ENCODE measurements around the gene CLIP3.
A peak's percentile ranks its signal among the peaks of the same experiment; 100 is the strongest.
"Not testable (repeated sequence)": the region's sequence is repeated elsewhere in the genome, so short reads cannot be mapped to it uniquely, and the experiment has no call there.

Gene CLIP3

GRCh38 chr19:36032251-36033104, at the start of gene CLIP3:
Gene CLIP3, minus strand, starts transcription at chr19:36032873. Its CDS starts 516 bp downstream, at chr19:36032357.
- no peak for TF ChIP-seq CTCF (conservative IDR thresholded peaks at IDR 0.05; ENCODE audit: low read depth, low read length)
- peak within 1 kb of the TSS; percentile 81 for H3K4me3 ChIP-seq (ENCODE audit: low read length)
- no peak for DNase-seq (ENCODE audit: low read depth)

GRCh38 chr19:36081894-36082293, 49.2 kb upstream of the CLIP3 start:
- no peak for TF ChIP-seq CTCF (conservative IDR thresholded peaks at IDR 0.05; ENCODE audit: low read depth, low read length)
- no peak for DNase-seq (ENCODE audit: low read depth)

GRCh38 chr19:36081385-36081784, 48.7 kb upstream of the CLIP3 start:
- H3K4me3 ChIP-seq (ENCODE audit: low read length): no peak overlapping the region
- no peak for DNase-seq (ENCODE audit: low read depth)
- no peak for TF ChIP-seq CTCF (conservative IDR thresholded peaks at IDR 0.05; ENCODE audit: low read depth, low read length)

More at GRCh38 chr19:36081894-36082293, 49.2 kb upstream of the CLIP3 start:
- no peak overlapping the region for H3K4me3 ChIP-seq (ENCODE audit: low read length)

GRCh38 chr19:36079389-36079945, 46.8 kb upstream of the CLIP3 start:
- no peak for DNase-seq (ENCODE audit: low read depth)
- TF ChIP-seq CTCF (conservative IDR thresholded peaks at IDR 0.05; ENCODE audit: low read depth, low read length): no peak
- H3K4me3 ChIP-seq (ENCODE audit: low read length): no peak overlapping the region

- DNase-seq (ENCODE audit: low read depth): no peak
- H3K4me3 ChIP-seq (ENCODE audit: low read length): no peak overlapping the region
- TF ChIP-seq CTCF (conservative IDR thresholded peaks at IDR 0.05; ENCODE audit: low read depth, low read length): no peak
Observed at GRCh38 chr19:36073121-36073876, 40.6 kb upstream of the CLIP3 start.

GRCh38 chr19:36072081-36072480, 39.4 kb upstream of the CLIP3 start:
- no peak for DNase-seq (ENCODE audit: low read depth)
- no peak for TF ChIP-seq CTCF (conservative IDR thresholded peaks at IDR 0.05; ENCODE audit: low read depth, low read length)

GRCh38 chr19:36068810-36069499, 36.3 kb upstream of the CLIP3 start:
- H3K4me3 ChIP-seq (ENCODE audit: low read length); DNase-seq (ENCODE audit: low read depth): not testable (repeated sequence)

More at GRCh38 chr19:36072081-36072480, 39.4 kb upstream of the CLIP3 start:
- no peak overlapping the region for H3K4me3 ChIP-seq (ENCODE audit: low read length)
